ENCODE data around the gene NFS1. TPM values are rescaled to one million over a fixed set of nuclear protein-coding genes. Genes with fewer than 3 reads are reported as not detected.
"Not testable (repeated sequence)": the region's sequence is repeated elsewhere in the genome, so short reads cannot be mapped to it uniquely, and the experiment has no call there.

The NFS1 gene
- total RNA-seq, 4 donors from 2014 or later = 9.1 to 35.4 (median 20.4) TPM

DNA sequence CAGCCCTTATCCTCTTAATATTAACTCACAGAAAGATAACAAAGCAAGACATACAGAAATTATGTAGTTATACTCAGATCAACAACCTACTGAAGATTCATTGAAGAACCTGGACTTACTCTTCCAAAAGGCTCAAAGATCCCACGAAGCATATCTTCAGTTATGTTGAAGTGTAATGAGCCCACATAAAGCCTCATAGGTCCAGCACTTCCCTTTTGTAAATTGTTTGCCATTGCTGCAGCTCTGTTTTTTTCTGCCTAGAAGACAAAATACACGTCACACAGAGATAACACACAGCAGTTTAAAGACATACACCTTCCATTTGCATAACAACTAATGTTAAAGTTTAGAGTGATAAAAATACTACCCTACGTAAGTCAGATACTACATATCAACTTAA, 22.5 kb upstream of the NFS1 start:
- H3K4me1 ChIP-seq = no peaks in the 10 kb centered on the region
- H3K27me3 ChIP-seq = no peaks in the 10 kb centered on the region
- no peak overlapping the region for H3K4me3 ChIP-seq
- H3K9me3 ChIP-seq = no peaks in the 10 kb centered on the region
- no peak overlapping the region for H3K27ac ChIP-seq
- DNase-seq = no peak
- no peak for TF ChIP-seq POLR2A (IDR thresholded peaks at IDR 0.05)
- TF ChIP-seq, protein P1, sequence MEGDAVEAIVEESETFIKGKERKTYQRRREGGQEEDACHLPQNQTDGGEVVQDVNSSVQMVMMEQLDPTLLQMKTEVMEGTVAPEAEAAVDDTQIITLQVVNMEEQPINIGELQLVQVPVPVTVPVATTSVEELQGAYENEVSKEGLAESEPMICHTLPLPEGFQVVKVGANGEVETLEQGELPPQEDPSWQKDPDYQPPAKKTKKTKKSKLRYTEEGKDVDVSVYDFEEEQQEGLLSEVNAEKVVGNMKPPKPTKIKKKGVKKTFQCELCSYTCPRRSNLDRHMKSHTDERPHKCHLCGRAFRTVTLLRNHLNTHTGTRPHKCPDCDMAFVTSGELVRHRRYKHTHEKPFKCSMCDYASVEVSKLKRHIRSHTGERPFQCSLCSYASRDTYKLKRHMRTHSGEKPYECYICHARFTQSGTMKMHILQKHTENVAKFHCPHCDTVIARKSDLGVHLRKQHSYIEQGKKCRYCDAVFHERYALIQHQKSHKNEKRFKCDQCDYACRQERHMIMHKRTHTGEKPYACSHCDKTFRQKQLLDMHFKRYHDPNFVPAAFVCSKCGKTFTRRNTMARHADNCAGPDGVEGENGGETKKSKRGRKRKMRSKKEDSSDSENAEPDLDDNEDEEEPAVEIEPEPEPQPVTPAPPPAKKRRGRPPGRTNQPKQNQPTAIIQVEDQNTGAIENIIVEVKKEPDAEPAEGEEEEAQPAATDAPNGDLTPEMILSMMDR (IDR thresholded peaks at IDR 0.05) = no peak
- intact Hi-C loops (cut with DNase I; ENCODE audit: low total_unique reads) = no loop called here
- H3K36me3 ChIP-seq = no peaks in the 10 kb centered on the region

DNA sequence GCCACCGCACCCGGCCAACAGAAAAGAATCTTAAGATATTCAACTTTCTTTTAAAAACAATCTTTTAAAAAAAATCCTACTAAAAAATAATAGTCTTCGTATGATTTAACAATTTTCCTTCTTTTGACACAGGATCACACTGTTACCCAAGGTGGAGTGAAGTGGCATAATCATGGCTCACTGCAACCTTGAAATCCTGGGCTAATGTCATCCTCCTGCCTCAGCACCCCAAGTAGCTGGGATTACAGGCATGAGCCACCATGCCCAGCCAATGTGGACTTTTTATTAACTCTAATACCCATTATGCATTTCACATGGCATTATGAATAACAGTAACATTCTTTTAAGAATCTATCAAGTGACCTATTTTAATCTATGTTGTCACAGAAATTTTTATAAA, 22.1 kb upstream of the NFS1 start:
- no peaks in the 10 kb centered on the region for H3K36me3 ChIP-seq

GRCh38 chr20:35720165-35721123, 21.3 kb upstream of the NFS1 start:
- H3K36me3 ChIP-seq = no peaks in the 10 kb centered on the region
- no peak overlapping the region for H3K4me3 ChIP-seq
- H3K4me1 ChIP-seq = no peaks in the 10 kb centered on the region
- H3K27ac ChIP-seq = no peak overlapping the region
- H3K9me3 ChIP-seq = no peaks in the 10 kb centered on the region
- TF ChIP-seq, protein P1 (IDR thresholded peaks at IDR 0.05) = no peak
- no peak for TF ChIP-seq POLR2A (IDR thresholded peaks at IDR 0.05)
- no peaks in the 10 kb centered on the region for H3K27me3 ChIP-seq
- no peak for DNase-seq
- intact Hi-C loops (cut with DNase I; ENCODE audit: low total_unique reads) = no loop called here

More for the DNA sequence above, 22.1 kb upstream of the NFS1 start:
- intact Hi-C loops (cut with DNase I; ENCODE audit: low total_unique reads) = no loop called here
- H3K4me3 ChIP-seq = no peak overlapping the region
- no peak for TF ChIP-seq POLR2A (IDR thresholded peaks at IDR 0.05)
- TF ChIP-seq, protein P1 (IDR thresholded peaks at IDR 0.05) = no peak
- no peaks in the 10 kb centered on the region for H3K9me3 ChIP-seq
- H3K4me1 ChIP-seq = no peaks in the 10 kb centered on the region
- H3K27me3 ChIP-seq = no peaks in the 10 kb centered on the region
- no peak overlapping the region for H3K27ac ChIP-seq
- DNase-seq = no peak

DNA sequence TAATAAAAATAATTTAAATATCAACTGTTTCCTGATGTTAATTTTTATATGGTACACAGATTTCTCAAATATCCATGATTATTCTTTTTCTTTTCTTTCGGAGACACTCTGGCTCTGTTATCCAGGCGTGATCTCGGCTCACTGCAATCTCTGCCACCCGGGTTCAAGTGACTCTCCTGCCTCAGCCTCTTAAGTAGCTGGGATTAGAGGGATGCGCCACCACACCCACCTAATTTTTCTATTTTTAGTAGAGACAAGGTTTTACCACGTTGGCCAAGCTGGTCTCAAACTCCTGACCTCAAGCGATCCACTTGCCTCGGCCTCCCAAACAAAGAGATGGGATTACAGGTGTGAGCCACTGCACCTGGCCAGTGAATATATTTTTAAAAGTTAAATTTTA, 20.6 kb upstream of the NFS1 start:
- DNase-seq = no peak
- intact Hi-C loops (cut with DNase I; ENCODE audit: low total_unique reads) = no loop called here
- Histone ChIP-seq H3K36me3 (no peaks in the 10 kb centered on the region), H3K9me3 (no peaks in the 10 kb centered on the region), H3K27ac (no peak overlapping the region), H3K4me3 (no peak overlapping the region), H3K27me3 (no peaks in the 10 kb centered on the region), H3K4me1 (no peaks in the 10 kb centered on the region)
- TF ChIP-seq, protein P1 (IDR thresholded peaks at IDR 0.05) = no peak
- no peak for TF ChIP-seq POLR2A (IDR thresholded peaks at IDR 0.05)

GRCh38 chr20:35718972-35719635, 20.0 kb upstream of the NFS1 start:
- Histone ChIP-seq H3K4me3 (no peak overlapping the region), H3K27me3 (no peaks in the 10 kb centered on the region), H3K27ac (no peak overlapping the region), H3K9me3 (no peaks in the 10 kb centered on the region), H3K4me1 (no peaks in the 10 kb centered on the region), H3K36me3 (no peaks in the 10 kb centered on the region)
- TF ChIP-seq, protein P1 (IDR thresholded peaks at IDR 0.05) = no peak
- TF ChIP-seq POLR2A (IDR thresholded peaks at IDR 0.05) = no peak
- DNase-seq = no peak
- intact Hi-C loops (cut with DNase I; ENCODE audit: low total_unique reads) = no loop called here

DNA sequence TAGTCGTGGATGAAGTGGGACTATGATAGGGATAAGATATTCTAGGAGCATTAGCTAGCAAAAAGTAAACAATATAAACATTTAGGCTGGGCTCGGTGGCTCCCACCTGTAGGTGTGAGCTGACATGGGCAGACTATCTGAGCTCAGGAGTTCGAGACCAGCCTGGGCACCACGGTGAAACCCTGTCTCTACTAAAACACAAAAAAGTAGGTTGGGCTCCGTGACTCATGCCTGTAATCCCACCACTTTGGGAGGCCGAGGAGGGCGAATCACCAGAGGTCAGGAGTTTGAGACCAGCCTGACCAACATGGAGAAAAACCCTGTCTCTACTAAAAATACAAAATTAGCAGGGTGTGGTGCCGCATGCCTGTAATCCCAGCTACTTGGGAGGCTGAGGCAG, 19.2 kb upstream of the NFS1 start:
- not testable (repeated sequence) for H3K36me3 ChIP-seq

More for the DNA sequence above, 19.2 kb upstream of the NFS1 start:
- H3K9me3 ChIP-seq; H3K4me1 ChIP-seq; H3K27me3 ChIP-seq; DNase-seq; H3K27ac ChIP-seq; intact Hi-C loops (cut with DNase I; ENCODE audit: low total_unique reads); H3K4me3 ChIP-seq: not testable (repeated sequence)

Data from uterus (tissue), 4 donors.